EH (cell line): ENCODE data around the gene TTC28.
"Not testable (repeated sequence)": the region's sequence is repeated elsewhere in the genome, so short reads cannot be mapped to it uniquely, and the experiment has no call there.

ENCODE experiments used
- DNase-seq: peaks from one replicate; pipeline ENCODE4 v3.0.0-alpha.2; 2015; ENCODE audit warnings: low read depth

Gene TTC28

DNA sequence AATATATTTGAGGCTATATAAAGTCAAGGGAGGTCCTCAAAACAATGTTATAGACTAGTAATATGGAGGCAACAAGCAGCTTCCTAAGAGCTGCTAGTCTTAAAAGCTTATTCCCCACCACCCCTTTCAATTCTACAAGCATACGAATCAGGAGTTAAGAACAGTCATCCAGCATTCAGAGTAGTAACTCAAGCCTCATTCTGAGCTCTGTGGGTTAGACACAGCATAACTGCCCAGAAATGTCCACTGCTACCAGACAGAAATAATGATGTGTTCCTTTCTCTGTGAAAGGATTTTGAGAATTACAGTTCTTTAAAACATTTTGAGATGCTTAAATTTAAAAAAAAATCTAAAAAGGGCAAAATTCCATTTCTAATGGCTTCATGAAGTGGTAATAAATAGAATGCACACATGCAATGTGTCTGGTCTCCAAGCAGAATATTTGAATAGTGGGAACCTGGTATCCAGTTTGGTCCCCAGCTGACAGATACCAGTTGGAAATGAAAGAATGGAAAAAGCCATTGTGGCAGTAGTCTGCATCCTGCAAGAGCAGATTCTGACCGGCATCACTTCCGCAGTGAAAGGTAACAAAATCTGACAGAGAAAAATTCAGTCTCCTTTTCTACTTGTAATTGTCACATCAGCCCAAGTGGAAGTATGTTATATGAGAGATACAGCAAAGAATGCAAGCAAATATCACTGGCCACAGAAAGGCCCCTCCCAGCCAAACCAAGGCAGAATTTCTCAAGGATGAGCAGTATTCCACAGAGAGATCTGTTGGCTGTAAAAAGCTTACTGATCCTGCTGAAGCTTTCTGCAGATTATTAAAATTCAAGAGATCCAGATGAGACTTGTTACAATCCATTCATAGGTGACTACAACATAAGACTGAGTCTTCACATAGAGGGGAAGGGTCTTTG, 449.8 kb downstream of the TTC28 start:
- peak; percentile 77 for DNase-seq

DNA sequence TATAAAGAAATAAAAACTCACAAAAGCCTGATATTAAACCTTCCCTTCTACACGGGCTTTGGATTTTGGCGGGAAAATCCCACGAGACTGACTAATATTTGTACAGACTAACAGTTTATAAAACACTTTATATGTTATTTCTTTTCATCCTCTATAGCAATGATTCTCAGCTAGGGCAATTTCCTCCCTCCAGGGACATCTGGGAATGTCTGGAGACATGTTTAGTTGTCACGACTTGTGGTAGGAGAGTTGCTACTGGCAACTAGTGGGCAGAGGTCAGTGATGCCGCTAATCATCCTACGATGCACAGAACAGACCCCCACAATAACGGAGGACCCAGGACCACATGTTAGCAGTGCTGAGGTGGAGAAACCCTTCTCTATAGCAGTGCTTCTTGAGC, 455.8 kb downstream of the TTC28 start:
- no peak for DNase-seq

DNA sequence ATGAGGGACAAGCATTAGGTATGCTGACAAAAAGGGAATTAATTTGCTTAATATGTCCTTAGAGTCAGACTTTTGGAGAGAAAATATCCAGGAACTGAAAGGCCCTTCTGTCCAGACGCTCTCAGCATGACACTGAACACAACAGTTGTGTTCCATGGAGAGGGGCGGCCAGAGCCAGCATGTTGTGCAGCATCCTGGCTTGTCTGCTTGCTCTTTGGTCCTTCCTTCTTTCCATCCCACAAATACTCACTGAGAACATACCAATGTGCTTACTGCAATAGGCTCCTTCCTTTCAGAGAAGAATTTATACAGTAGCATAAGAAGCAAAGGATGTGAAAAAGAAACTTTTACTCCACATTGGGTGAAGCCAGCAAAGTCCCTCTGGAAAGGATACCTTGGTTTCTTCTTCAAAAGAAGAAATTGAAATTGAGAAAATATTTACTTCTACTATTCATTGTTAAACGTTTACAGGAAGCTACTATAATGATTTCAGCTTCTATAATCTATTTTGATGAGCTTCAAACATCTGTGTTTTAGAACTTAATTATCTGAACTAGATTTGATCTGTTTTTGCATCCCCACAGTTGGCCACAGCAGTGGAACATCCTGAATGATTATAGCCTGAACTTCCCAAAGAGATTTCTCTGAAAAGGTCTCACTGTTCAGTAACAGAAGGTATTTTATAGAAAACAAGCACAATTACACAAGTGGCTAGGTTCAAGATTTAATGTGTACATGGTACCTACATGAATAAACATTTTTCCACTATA, 456.5 kb downstream of the TTC28 start:
- DNase-seq, result peak; percentile 56

DNA sequence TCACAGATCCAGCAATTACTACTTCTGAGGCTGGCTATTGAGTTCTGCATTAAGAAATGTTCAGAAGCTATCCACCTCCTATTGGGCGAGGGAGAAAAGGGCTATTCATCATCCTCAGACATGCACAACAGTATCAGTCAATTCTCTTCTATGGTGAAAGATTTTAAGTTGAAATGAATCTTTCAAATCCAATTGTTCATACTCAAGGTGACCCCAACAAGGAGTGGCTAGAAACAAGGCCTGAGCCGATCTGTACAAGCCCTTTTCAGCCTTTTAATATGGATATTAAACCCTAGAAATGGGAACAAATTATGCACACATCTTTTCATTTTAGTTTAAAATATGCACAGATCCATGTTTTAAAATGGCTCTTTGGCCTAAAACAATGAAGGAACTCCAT, 457.1 kb downstream of the TTC28 start:
- DNase-seq, result no peak

DNA sequence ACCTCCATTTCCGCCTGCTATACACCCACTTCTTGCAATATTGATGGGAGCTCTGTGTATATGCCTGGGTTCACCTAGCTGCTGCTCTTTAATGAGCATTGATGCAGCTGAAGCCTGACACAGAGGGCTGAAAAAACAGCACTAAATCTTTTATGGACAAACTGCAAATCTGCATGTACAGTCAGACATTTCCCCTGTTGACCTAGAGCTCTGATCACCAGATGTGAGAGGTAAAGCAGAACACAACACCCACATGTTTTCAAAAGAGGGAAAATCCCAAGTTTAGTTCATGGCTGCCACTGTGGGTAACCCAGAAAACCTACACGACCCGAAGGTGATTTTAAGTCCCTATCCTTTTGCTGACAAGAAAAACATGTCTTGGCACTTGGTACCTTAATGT, 457.6 kb downstream of the TTC28 start:
- no peak for DNase-seq

DNA sequence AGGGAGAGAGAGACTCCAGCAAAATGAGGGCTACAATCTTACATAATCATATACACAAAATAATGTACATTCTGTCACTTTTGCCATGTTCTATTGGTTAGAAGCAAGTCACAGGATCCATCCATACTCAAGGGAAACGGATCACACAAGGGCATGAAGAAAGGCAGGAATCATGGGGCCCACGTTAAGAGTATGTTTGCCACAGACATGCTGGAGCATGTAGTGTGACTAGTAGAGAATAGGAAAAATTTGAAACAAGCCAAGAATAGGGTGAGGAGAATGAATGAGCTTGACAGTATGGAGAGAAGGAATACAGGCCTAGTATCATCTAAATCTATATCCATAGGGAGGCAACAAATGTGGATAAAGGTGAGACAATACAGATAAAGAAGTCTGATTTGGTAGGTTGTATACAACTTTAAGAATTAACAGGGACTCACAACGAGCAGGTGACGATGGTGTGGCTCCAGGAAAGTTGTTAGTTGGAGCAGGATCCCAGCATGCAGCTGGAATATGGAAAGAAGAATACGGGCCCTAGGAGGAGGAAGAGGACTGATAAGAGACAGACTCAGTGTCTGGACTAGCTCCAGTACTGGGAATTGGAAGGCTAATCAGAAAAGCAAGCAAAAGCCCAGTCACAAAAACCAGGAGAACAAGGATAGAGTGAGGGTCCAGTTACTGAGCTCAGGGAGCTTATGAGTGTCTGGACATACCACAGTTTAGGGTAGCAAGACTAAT, 458.8 kb downstream of the TTC28 start:
- DNase-seq, result no peak

DNA sequence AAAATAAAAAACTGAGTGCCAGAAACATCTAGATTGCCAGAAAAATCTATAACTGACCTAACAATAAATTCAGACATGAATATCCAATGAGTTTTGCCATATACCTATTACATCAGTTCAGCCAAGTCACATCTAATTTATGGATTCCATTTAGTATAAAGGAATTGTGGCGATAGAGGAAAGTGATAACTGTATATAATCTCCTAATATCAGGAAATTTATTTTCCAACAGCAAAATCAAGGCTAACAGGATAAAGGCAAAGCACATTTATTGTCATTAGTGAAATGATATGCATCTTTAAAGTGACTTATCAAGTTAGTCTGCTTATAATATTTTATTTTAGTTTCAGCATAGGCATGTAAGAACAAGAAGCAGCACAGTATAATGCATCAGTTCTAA, 462.4 kb downstream of the TTC28 start:
- no peak for DNase-seq

DNA sequence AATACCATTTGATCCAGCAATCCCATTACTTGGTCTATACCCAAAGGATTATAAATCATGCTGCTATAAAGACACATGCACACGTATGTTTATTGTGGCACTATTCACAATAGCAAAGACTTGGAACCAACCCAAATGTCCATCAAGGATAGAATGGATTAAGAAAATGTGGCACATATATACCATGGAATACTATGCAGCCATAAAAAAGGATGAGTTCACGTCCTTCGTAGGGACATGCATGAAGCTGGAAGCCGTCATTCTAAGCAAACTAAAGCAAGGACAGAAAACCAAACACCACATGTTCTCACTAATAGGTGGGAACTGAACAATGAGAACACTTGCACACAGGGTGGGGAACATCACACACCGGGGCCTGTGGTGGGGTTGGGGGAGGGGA, 464.9 kb downstream of the TTC28 start:
- DNase-seq, result not testable (repeated sequence)

DNA sequence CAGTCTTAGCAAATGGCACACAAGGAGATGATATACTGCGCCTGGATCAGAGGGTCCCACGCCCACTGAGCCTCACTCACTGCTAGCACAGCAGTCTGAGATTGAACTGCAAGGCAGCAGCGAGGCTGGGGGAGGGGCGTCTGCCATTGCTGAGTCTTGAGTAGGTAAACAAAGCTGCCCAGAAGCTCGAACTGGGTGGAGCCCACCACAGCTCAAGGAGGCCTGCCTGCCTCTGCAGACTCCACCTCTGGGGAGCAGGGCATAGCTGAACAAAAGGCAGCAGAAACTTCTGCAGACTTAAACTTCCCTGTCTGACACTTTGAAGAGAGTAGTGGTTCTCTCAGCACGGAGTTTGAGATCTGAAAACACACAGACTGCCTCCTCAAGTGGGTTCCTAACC, 470.2 kb downstream of the TTC28 start:
- not testable (repeated sequence) for DNase-seq

DNA sequence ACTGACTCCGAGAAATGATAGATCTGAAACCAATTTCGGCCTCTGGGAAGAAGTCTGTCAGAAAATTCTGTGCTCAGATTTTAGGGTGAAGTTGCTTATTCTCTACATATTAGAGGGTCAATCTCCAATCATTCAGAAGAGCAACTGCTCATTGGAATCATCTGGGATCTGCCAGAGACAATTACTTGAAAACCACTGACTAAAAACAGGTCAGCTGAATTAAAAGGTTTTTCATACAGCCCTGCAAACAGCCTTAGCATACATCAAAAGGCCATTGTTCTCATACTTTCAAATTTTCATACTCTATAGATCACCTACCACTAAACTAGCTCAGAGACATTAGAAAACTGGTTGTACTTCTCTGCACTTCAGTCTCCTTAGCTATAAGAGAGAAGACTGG, 470.9 kb downstream of the TTC28 start:
- DNase-seq, result no peak

DNA sequence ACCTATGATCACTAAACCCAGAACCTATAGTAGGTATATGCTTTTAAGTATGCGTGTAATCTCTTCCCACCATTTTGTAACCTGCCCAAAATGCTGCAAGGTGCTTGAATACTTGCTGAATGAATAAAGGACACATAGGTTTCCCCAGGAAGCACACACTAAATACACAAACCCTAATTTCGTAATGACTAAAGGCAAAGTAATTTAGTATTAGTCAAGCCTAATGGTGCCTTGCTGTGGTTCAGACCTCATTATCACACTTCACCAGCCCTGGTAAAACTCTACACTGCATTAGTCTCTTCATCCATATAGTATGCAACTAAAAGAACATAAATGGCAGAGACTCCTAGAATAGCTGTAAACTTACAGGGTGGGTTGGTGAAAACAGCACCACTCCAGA, 471.6 kb downstream of the TTC28 start:
- peak; percentile 61 for DNase-seq

DNA sequence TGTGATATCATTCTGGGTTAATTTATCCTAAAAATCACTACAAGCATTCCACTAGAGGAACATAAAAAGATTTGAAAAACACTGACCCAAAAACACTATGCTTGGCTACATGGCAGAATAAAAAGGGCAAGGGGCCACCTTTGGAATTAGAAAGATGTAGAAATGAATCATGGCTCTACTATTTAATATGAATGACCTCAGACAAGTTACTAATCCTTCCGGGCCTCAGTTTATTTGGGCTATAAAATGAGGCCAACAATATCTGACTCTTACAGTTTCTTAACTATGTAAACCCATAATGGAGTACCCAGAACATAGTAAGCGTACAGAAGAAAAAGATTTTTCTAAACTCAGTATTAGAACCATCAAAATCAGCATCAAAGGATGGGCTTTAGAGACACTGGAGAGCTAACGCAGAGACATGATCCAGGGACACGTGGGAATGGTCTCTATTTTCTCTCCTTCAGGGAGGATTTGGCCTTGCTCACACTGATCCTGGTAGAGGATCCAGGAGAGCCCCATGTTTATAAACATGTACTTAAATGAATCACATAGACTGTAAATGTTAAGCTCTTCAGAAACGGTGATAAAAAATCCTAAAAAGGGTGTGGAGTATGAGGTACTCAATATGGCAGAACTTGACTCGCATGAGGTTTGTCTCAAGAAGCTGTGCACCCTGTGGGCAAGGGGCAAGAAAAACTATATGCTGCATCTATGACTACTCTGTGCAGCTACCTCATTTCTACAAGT, 472.2 kb downstream of the TTC28 start:
- DNase-seq, result peak; percentile 71

DNA sequence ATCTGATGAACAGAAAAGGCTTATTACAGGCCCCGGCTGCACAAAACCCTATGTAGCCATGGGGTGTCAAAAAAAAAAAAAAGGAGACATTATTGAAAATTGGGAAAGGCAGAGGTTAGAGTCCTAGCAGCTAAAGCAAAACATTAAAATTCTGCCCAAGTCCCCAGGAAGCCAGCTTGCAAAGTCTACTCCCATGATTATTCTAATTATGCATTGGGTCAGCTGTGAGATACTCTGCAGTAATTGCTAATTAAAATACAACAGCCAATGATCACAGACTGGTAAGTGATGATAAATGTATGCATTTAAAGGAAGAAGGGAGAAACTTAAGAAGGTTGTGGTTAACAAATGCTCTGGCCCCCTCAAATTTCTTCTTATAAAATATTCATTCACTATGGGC, 473.7 kb downstream of the TTC28 start:
- no peak for DNase-seq

DNA sequence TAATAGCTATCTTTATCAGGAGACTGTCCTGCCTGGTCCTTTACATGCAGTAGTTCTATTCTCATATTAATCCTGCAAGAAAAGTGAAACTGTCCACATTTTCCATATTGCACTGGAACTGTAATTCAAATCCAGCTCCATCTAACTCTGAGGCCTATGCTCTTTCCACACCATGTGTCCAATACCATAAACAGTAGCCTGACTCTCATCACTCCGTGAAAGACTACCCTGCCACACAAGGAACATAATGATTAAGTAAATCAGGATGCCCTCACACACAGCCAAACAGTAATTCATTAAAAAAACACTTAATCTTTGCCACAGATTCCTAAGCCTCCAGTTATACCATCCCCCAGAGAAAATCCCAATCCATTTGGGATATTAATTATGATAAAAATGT, 475.3 kb downstream of the TTC28 start:
- no peak for DNase-seq

DNA sequence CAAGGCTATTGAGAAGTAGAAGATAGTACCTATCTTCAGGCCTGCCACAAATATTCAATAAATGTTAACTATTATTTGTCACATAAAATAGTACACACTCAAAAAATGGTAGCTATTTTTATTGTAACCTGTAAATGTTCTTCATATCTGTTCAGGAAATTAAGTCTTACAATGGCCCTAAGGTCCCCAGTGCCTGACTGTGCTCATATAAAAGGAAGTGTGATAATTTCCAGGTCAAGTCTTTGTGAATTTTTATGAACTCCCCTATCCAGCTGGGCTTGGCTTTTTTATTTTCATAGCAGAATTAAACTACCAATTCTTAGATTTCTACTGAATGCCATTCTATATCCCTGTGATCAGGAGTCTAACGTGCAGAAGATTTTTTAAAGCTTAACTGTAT, 476.4 kb downstream of the TTC28 start:
- no peak for DNase-seq

DNA sequence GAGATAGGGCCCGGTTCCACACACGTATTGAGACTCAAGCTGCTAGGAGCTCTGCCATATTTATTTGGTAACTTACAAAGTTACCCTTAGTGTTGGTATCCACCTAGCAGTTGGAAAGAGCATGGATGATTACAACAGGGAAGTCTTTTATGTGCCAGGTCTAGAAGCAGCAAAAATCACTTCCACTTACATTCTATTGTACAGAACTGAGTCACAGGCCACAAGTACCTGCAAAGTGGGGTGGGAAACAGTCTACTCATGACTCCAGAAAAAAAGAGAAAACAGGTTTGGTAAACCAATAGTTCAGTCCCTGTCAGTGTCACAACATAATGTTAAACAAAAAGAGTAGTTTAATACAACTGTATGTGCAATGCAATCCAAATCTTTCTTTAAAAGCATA, 480.9 kb downstream of the TTC28 start:
- no peak for DNase-seq

DNA sequence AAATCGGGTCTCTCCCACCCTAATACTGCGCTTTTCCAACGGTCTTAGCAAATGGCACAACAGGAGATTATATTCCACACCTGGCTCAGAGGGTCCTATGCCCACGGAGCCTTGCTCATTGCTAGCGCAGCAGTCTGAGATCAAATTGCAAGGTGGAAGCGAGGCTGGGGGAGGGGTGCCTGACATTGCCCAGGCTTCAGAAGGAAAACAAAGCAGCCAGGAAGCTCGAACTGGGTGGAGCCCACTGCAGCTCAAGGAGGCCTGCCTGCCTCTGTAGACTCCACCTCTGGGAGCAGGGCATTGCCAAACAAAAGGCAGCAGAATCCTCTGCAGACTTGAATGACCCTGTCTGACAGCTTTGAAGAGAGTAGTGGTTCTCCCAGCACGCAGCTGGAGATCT, 488.1 kb downstream of the TTC28 start:
- DNase-seq, result not testable (repeated sequence)

DNA sequence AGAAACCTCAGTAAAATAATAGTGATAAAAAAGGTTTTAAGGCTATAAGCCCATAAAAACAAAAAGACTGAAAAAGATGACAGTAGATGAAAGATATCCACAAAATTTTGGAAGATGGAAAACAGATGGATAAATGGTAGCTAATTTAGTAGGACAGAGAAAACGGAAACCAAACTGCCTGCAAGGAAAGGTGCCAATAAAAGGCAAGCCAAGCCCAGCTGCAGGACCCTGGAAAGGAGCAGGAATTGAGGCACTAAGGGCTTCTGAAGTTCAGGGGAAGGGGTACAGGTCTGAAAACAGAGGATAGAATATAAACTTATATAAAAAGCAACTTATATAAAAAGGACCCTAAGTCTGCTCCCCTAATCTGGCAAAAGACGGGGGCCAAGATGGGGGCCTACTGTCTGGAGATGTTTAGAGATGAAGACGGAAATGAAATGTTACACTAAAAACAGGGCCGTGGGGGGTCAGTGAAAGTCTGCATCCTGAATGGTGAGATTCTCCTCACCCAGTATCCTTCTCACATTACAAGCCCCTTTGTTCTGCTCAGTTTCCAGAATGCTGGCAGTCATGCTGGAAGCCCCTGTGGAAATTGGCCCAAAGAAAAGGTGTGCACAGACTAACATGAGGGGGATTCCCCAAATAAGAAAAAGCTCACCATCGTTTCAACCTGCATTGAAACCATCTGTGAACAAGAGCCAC, 491.3 kb downstream of the TTC28 start:
- DNase-seq, result no peak

DNA sequence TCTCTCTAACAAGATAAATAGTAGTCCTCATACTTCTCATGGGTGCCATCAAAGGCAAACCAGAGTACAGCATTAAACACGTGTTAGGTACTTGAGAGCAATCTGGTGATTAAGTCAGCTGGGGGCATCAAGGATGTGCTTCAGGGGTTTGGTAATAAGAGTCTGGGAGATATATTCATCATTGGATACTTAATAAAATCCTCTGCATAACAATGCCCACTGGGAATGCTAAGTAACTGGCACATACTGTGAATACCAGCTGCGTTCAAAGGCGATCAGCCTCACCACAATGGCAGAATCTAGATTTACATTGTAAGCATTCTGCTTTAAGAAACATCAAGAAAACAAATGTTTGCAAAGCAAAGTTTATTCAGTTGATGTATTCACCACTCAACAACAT, 492.0 kb downstream of the TTC28 start:
- DNase-seq, result no peak

DNA sequence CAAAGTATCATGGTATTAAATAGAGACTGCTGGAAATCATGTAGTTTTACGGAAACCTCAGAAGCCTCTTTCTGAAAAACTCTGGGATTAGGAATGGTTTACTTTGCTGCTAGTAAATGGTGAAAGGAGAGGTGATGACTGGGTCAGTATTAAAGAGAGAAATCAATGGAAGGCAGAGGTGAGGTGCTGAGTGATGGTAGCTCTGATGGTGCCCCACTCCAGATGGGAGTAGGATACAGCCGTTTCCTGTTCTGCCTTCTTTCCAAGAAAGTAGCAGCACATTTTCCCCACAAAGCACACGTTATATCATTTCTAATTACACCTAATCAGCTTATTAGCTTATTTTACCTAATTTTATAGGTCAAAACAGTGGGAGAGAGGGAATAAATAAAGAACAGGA, 493.0 kb downstream of the TTC28 start:
- DNase-seq, result no peak

DNA sequence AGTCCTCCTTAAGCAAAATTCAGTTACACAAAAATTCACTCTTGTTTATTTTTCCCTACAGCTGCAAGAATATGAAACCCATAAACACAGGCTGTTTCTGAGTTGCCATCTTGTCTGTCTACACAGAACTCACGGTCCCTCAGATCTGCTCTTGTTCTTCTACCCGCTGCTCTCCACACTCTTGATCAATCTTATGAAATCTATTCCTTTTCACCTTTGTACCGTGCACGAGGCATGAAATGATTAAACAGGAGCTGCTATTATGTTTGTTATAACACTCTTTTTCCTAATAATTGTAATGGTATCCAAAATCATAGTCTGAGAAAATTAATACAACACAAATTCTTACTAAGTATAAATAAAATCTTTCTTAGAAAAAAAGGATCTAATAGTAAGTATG, 494.5 kb downstream of the TTC28 start:
- DNase-seq, result no peak
